ENCODE results near the gene BRI3BP. TPM values are rescaled to one million over a fixed set of nuclear protein-coding genes. Genes with fewer than 3 reads are reported as not detected.

Gene BRI3BP
- total and polyA plus RNA-seq, 9 donors, result 0.95 to 6.1 (median 2.6) TPM

GRCh38 chr12:125050446-125050845 lies 57.0 kb downstream of the BRI3BP start:
- H3K27ac ChIP-seq, result no peak overlapping the region
- H3K4me3 ChIP-seq, result no peak overlapping the region
- H3K27me3 ChIP-seq, result no peaks in the 10 kb centered on the region
- H3K36me3 ChIP-seq, result no peaks in the 10 kb centered on the region
- no peaks in the 10 kb centered on the region for H3K9me3 ChIP-seq
- no peak for DNase-seq
- H3K4me1 ChIP-seq (ENCODE audit: insufficient read depth), result no peaks in the 10 kb centered on the region
- WGBS, 3 donors, result 84 to 89% (median 85%) methylated on average over 10 of the region's 10 CpGs
- intact Hi-C loops (cut with DNase I), result no loop called here
- TF ChIP-seq POLR2A (IDR thresholded peaks at IDR 0.05) (no peak), EP300 (IDR thresholded peaks at IDR 0.05) (no peak), CTCF (IDR thresholded peaks at IDR 0.05) (no peak)

- Histone ChIP-seq H3K27me3 (no peaks in the 10 kb centered on the region), H3K27ac (no peak overlapping the region), H3K4me3 (no peak overlapping the region), H3K36me3 (no peaks in the 10 kb centered on the region), H3K4me1 (ENCODE audit: insufficient read depth) (no peaks in the 10 kb centered on the region), H3K9me3 (no peaks in the 10 kb centered on the region)
- WGBS, 3 donors, result 73 to 83% (median 76%) methylated on average over 3 of the region's 3 CpGs
- intact Hi-C loops (cut with DNase I), result no loop called here
- no peak for DNase-seq
- no peak for TF ChIP-seq POLR2A (IDR thresholded peaks at IDR 0.05)
- no peak for TF ChIP-seq EP300 (IDR thresholded peaks at IDR 0.05)
- no peak for TF ChIP-seq CTCF (IDR thresholded peaks at IDR 0.05)
Observed at GRCh38 chr12:125050868-125051267, 57.4 kb downstream of the BRI3BP start.

GRCh38 chr12:125053821-125054220 lies 60.4 kb downstream of the BRI3BP start:
- TF ChIP-seq POLR2A (IDR thresholded peaks at IDR 0.05) (no peak), CTCF (IDR thresholded peaks at IDR 0.05) (no peak), EP300 (IDR thresholded peaks at IDR 0.05) (no peak)
- no peak overlapping the region for H3K27ac ChIP-seq
- 42 to 45% (median 44%) methylated on average over 8 of the region's 8 CpGs for WGBS, 3 donors
- no peaks in the 10 kb centered on the region for H3K36me3 ChIP-seq
- H3K9me3 ChIP-seq, result no peaks in the 10 kb centered on the region
- H3K27me3 ChIP-seq, result no peaks in the 10 kb centered on the region
- no peaks in the 10 kb centered on the region for H3K4me1 ChIP-seq (ENCODE audit: insufficient read depth)
- DNase-seq, result peak in 2 of 5 donors; percentile 28 to 72
- no peak overlapping the region for H3K4me3 ChIP-seq
- intact Hi-C loops (cut with DNase I), result no loop called here

GRCh38 chr12:125055591-125055990 lies 62.1 kb downstream of the BRI3BP start:
- no peaks in the 10 kb centered on the region for H3K36me3 ChIP-seq
- WGBS, 3 donors, result 85 to 88% (median 86%) methylated on average over 9 of the region's 9 CpGs

More at GRCh38 chr12:125055591-125055990, 62.1 kb downstream of the BRI3BP start:
- Histone ChIP-seq H3K4me1 (ENCODE audit: insufficient read depth) (no peaks in the 10 kb centered on the region), H3K27me3 (no peaks in the 10 kb centered on the region), H3K9me3 (no peaks in the 10 kb centered on the region), H3K4me3 (no peak overlapping the region), H3K27ac (no peak overlapping the region)
- intact Hi-C loops (cut with DNase I), result no loop called here
- TF ChIP-seq EP300 (IDR thresholded peaks at IDR 0.05) (no peak), CTCF (IDR thresholded peaks at IDR 0.05) (no peak), POLR2A (IDR thresholded peaks at IDR 0.05) (no peak)
- DNase-seq, result no peak

Data from ovary (tissue), 9 donors.